GM10248 (cell line): Measurements from ENCODE around the gene MS4A10.

Experiments
- CTCF ChIA-PET: fragments of 300-600 bp; sonication (Branson Sonifier 250); formaldehyde crosslinking; extraction: SDS; loops from one replicate; lab custom pipeline; 2021; ENCODE audit warnings: antibody characterized with exemption; lab: Yijun Ruan, JAX
- POLR2A ChIA-PET: fragments of 350-650 bp; sonication (Branson Sonifier 250); formaldehyde crosslinking; extraction: SDS; loops from one replicate; lab custom pipeline; 2020; ENCODE audit warnings: antibody characterized with exemption; lab: Yijun Ruan, JAX
- DNase-seq: peaks from one replicate; pipeline ENCODE4 v3.0.0; 2012; ENCODE audit errors: extremely low spot score
- TF ChIP-seq, protein P1 (sequence below): IDR thresholded peaks from 2 replicates; pipeline ENCODE4 v1.5.1; 2012; ENCODE audit warnings: mild to moderate bottlenecking, low read depth; ENCODE audit errors: extremely low read depth, missing control alignments, control extremely low read depth

MS4A10 gene

DNA sequence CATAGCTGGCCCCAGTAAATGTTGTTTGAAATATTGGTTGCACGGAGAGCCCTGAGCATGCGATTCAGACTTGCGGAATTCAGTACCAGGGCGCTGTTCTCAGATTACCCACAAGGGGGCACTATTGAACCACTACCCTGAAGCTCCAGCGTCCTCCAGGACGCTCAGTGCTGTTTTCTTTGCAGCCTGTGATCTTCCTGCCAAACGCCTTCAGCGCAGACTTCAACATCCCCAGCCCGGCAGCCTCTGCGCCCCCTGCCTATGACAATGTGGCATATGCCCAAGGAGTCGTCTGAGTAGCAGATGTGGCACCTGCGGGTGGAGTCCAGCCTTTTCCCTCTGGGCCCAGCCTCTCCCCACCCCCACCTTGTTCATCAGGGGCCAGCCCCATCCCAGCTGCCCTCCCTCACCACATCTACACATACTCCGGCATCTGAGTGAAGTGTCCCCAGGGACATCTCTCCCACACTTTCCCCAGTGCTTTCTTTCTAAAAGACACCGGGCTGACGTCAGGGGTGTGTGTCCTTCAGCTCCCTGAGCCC, 9.6 kb upstream of the MS4A10 start:
- ChIA-PET CTCF (interaction anchor here (0.6 to 12.5 kb wide), 47 partner anchors 9 to 742 kb away, joined by 3 to 268 read pairs (median 4); partner anchors contain the start of genes CCDC86, MS4A10, PRPF19 and TMEM109), POLR2A (no interaction called here)
- DNase-seq, result peak; percentile 87

DNA sequence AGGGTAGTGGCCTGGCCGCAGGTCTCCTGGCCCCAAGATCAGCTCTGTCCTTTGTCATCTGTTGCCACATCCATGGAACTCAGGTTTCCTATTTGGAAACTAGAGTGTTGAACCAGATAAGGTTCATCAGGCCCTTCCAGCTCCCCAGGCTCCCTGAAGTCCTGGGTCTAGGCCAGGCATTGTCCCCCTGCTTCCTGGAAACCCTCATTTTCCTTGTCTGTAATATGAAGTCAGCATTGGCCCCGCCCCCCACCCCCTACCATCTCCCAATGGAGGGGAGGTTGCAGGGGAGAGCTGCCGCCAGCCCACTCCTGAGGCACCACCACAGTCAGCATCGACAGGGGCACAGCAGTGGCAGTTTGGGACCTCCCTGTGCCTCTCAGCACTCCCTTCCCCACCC, 9.0 kb upstream of the MS4A10 start:
- ChIA-PET CTCF (interaction anchor here (0.6 to 12.5 kb wide), 27 partner anchors 8 to 478 kb away, joined by 3 to 268 read pairs (median 4); partner anchors contain the start of genes MS4A10, PRPF19 and TMEM109), POLR2A (no interaction called here)
- DNase-seq, result no peak
- TF ChIP-seq, protein P1, sequence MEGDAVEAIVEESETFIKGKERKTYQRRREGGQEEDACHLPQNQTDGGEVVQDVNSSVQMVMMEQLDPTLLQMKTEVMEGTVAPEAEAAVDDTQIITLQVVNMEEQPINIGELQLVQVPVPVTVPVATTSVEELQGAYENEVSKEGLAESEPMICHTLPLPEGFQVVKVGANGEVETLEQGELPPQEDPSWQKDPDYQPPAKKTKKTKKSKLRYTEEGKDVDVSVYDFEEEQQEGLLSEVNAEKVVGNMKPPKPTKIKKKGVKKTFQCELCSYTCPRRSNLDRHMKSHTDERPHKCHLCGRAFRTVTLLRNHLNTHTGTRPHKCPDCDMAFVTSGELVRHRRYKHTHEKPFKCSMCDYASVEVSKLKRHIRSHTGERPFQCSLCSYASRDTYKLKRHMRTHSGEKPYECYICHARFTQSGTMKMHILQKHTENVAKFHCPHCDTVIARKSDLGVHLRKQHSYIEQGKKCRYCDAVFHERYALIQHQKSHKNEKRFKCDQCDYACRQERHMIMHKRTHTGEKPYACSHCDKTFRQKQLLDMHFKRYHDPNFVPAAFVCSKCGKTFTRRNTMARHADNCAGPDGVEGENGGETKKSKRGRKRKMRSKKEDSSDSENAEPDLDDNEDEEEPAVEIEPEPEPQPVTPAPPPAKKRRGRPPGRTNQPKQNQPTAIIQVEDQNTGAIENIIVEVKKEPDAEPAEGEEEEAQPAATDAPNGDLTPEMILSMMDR, result no peak

More for the DNA sequence above, 9.6 kb upstream of the MS4A10 start:
- TF ChIP-seq, protein P1, result peak; percentile 74

DNA sequence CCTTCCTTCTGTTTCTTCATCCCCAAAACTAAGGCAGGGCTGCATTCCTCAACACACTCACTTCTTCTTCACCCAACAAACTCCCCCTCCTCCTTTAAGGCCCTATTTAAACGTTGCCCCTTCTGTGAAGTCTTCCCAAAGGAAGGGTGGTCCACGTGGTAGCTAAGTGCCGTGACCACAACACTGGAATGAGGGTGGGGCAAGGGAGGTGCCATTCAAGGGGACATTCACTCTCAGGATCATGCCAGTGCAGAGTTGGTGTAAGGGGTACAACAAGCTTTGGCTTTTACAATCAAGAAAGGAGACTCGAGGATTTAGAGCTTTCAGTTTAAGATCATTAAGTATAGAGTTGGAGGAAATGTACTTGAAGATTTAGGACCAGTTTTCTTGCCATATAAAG, 8.0 kb upstream of the MS4A10 start:
- no peak for DNase-seq
- POLR2A ChIA-PET, result no interaction called here
- TF ChIP-seq, protein P1, result no peak
- CTCF ChIA-PET, result interaction anchor here (1.0 to 12.5 kb wide), 12 partner anchors 8 to 477 kb away, joined by 3 to 268 read pairs (median 8); no protein-coding TSS in a partner anchor

DNA sequence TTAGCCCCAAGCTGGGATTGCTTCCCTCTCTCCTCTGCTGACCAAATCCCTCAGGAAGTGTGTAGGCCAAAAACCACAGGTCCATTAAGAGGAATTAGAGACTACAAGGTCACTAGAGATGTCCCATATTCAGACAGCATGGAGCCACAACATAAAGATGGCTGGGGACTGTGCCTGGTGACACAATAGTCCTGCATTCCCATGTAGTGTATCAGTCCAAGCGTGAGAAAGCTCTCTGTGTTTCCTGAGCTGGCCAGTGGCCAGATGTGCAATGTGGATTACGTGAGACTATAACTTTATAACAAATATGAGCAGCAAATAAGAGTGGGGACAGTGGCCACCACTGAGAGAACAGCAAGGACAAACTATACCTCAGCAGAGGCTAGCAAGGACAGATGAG, 7.6 kb upstream of the MS4A10 start:
- TF ChIP-seq, protein P1, result no peak
- no peak for DNase-seq
- POLR2A ChIA-PET, result no interaction called here
- CTCF ChIA-PET, result interaction anchor here (1.0 to 12.5 kb wide), 11 partner anchors 8 to 411 kb away, joined by 3 to 268 read pairs (median 9); no protein-coding TSS in a partner anchor

DNA sequence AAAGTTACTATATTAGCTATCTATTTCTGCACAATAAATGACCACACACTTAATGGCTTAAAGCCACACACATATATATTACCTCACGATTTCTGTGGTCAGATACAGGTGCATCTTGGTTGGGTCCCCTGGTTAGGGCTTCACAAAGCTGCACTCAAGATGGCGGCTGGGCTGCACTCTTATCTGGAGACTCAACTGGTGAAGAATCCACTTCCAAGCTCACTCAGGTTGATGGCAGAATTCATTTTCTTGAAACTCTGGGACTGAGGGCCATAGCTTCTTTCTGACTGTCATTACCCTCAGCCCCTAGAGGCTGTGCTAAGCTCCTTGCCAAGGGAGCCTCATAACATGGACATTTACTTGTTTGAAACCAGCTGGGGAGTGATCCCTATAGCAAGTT, 5.1 kb upstream of the MS4A10 start:
- POLR2A ChIA-PET, result no interaction called here
- CTCF ChIA-PET, result interaction anchor here (0.9 to 12.5 kb wide), 8 partner anchors 11 to 108 kb away, joined by 3 to 268 read pairs (median 9); no protein-coding TSS in a partner anchor
- DNase-seq, result no peak
- TF ChIP-seq, protein P1, result no peak

DNA sequence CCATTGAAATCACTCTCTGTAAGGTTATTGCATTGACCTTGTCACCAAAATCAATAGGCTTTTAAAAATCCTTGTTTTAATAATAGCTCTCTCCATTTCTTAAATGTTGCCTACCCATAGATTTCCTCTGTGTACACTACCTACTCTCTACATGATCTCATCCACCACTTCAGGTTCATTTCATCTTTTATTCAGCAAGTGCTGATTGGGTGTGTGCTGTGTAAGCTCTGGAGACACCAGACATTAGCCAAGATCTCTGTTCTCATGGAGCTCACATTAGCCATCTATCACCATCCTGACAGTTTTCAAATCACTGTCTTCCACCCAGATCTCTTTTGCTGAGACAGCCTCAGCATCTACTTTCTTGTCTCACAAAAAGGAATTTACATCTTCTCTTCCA, 4.4 kb upstream of the MS4A10 start:
- TF ChIP-seq, protein P1, result no peak
- ChIA-PET POLR2A (no interaction called here), CTCF (interaction anchor here (0.9 to 12.5 kb wide), 8 partner anchors 10 to 119 kb away, joined by 3 to 268 read pairs (median 4); partner anchors contain the start of gene MS4A15)
- no peak for DNase-seq
